WTC11 (cell line): ENCODE data around the gene SEMA3C. TPM values are rescaled to one million over a fixed set of nuclear protein-coding genes. Genes with fewer than 3 reads are reported as not detected.

Source experiments
- ATAC-seq: fragments of 200-7000 bp; cut with Tn5 transposase; 2 replicates; pipeline ENCODE4 v1.10.0; 2021; ENCODE audit warnings: mild to moderate bottlenecking, moderate library complexity
- CTCF ChIA-PET: fragments of 300-600 bp; sonication (Branson Sonifier 250); formaldehyde crosslinking; loops from one replicate; lab custom pipeline; 2021; ENCODE audit warnings: antibody characterized with exemption; lab: Charles Lee
- POLR2A ChIA-PET: fragments of 350-600 bp; sonication (Branson Sonifier 250); formaldehyde crosslinking; loops from one replicate; lab custom pipeline; 2021; ENCODE audit warnings: antibody characterized with exemption; lab: Charles Lee
- DNase-seq: peaks from one replicate; pipeline ENCODE4 v3.0.0; 2021; ENCODE audit warnings: low spot score
- H3K27ac Mint-ChIP-seq: 2 replicates; pipeline ENCODE4 v1.8.0; 2021; ENCODE audit warnings: mixed read lengths
- H3K27me3 Mint-ChIP-seq: 2 replicates; pipeline ENCODE4 v1.8.0; 2021; ENCODE audit warnings: low read depth, mild to moderate bottlenecking, moderate library complexity, mixed read lengths
- H3K36me3 Mint-ChIP-seq: 2 replicates; pipeline ENCODE4 v1.8.0; 2021; ENCODE audit warnings: mixed read lengths
- H3K4me1 Mint-ChIP-seq: 2 replicates; pipeline ENCODE4 v1.8.0; 2022; ENCODE audit warnings: mixed read lengths
- H3K4me3 Mint-ChIP-seq: 2 replicates; pipeline ENCODE4 v1.8.0; 2021; ENCODE audit warnings: mild to moderate bottlenecking, moderate library complexity, mixed read lengths
- H3K9me3 Mint-ChIP-seq: 2 replicates; pipeline ENCODE4 v1.8.0; 2021; ENCODE audit warnings: mixed read lengths
- AFF4 ChIP-seq: sonication (generic); formaldehyde crosslinking; IDR thresholded peaks from 2 replicates; pipeline ENCODE4 v1.8.1; 2023; ENCODE audit warnings: mild to moderate bottlenecking, missing genetic modification reagents, borderline replicate concordance
- ARID4B ChIP-seq: sonication (generic); formaldehyde crosslinking; IDR thresholded peaks from 2 replicates; pipeline ENCODE4 v1.8.0; 2023; ENCODE audit warnings: missing genetic modification reagents, mild to moderate bottlenecking, borderline replicate concordance
- CBFB ChIP-seq: sonication (generic); formaldehyde crosslinking; IDR thresholded peaks from 2 replicates; pipeline ENCODE4 v1.8.1; 2022; ENCODE audit warnings: mild to moderate bottlenecking, low read depth, missing genetic modification reagents
- KAT7 ChIP-seq: sonication (generic); formaldehyde crosslinking; IDR thresholded peaks from 2 replicates; pipeline ENCODE4 v1.8.1; 2023; ENCODE audit warnings: missing genetic modification reagents, mild to moderate bottlenecking, borderline replicate concordance
- RORB ChIP-seq: fragments of 250-450 bp; sonication (Bioruptor Pico); IDR thresholded peaks from 2 replicates; pipeline ENCODE4 v1.9.0; 2021; ENCODE audit warnings: mild to moderate bottlenecking
- SMAD4 ChIP-seq: sonication (generic); formaldehyde crosslinking; IDR thresholded peaks from 2 replicates; pipeline ENCODE4 v1.8.0; 2022; ENCODE audit warnings: mild to moderate bottlenecking, missing genetic modification reagents
- ZNF263 ChIP-seq: sonication (generic); formaldehyde crosslinking; IDR thresholded peaks from 2 replicates; pipeline ENCODE4 v1.8.1; 2022; ENCODE audit warnings: low read depth, mild to moderate bottlenecking, moderate library complexity, missing genetic modification reagents
- ZNF416 ChIP-seq: fragments of 250-450 bp; sonication (Bioruptor Pico); IDR thresholded peaks from 2 replicates; pipeline ENCODE4 v1.9.0; 2021; ENCODE audit warnings: mild to moderate bottlenecking, inconsistent platforms
- ZNF512 ChIP-seq: sonication (generic); formaldehyde crosslinking; IDR thresholded peaks from 2 replicates; pipeline ENCODE4 v1.8.1; 2022; ENCODE audit warnings: missing genetic modification reagents, borderline replicate concordance
- ZNF532 ChIP-seq: fragments of 250-450 bp; sonication (Bioruptor Pico); IDR thresholded peaks from 2 replicates; pipeline ENCODE4 v1.9.0; 2021; ENCODE audit warnings: mild to moderate bottlenecking, borderline replicate concordance
- total RNA-seq: library from RNA; stranded (reverse); gene quantifications from 3 replicates; pipeline ENCODE4 v1.2.3, GENCODE V29; 2021
- TF ChIP-seq, protein P1 (sequence below): sonication (generic); formaldehyde crosslinking; IDR thresholded peaks from 2 replicates; pipeline ENCODE4 v1.8.0; 2022; ENCODE audit warnings: mild to moderate bottlenecking, missing genetic modification reagents
- TF ChIP-seq, protein P2 (sequence below): fragments of 250-450 bp; sonication (Bioruptor Pico); conservative IDR thresholded peaks from 2 replicates; pipeline ENCODE4 v1.9.0; 2021; ENCODE audit warnings: mild to moderate bottlenecking
- TF ChIP-seq, protein P3 (sequence below): sonication (generic); formaldehyde crosslinking; IDR thresholded peaks from 2 replicates; pipeline ENCODE4 v1.8.0; 2022; ENCODE audit warnings: missing genetic modification reagents

SEMA3C gene
- total RNA-seq, 1 experiment from 2014 or later, result 2.1 TPM

- Mint-ChIP-seq H3K27ac (no peak overlapping the region), H3K4me1 (no peaks in the 10 kb centered on the region), H3K27me3 (no peaks in the 10 kb centered on the region), H3K36me3 (no peaks in the 10 kb centered on the region), H3K4me3 (no peak overlapping the region), H3K9me3 (no peaks in the 10 kb centered on the region)
- ATAC-seq (no peak), DNase-seq (no peak)
- POLR2A ChIA-PET, result no interaction called here
- no peak for TF ChIP-seq ZNF532 (CRISPR knock-in tag)
- no peak for TF ChIP-seq SMAD4 (CRISPR knock-in tag)
- no peak for TF ChIP-seq ARID4B (CRISPR knock-in tag)
- CTCF ChIA-PET, result no interaction called here
Measured at GRCh38 chr7:80932536-80932935, 13.7 kb upstream of the SEMA3C start.

DNA sequence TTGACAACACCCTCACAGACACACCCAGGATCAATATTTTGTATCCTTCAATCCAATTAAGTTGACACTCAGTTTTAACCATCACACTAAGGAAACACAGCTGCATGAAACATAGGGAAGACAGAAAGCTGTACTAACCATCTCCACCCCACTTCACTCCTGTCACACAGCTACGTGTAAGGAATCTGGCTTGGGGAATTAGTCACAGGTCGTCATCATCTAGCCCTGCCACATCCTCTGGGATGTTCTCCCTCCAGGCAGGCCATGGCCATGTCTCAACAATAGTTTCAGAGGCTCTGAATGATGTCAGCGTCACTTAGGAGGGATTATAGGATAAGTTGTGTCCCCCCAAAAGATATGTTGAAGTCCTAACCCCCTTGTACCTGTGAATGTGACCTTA is 10.8 kb upstream of the SEMA3C start:
- no peak overlapping the region for H3K27ac Mint-ChIP-seq
- TF ChIP-seq RORB (CRISPR knock-in tag) (no peak), CBFB (no peak), ZNF512 (no peak), ZNF416 (CRISPR knock-in tag) (no peak), AFF4 (no peak), KAT7 (CRISPR knock-in tag) (no peak), ZNF263 (no peak)
- TF ChIP-seq, protein P1, sequence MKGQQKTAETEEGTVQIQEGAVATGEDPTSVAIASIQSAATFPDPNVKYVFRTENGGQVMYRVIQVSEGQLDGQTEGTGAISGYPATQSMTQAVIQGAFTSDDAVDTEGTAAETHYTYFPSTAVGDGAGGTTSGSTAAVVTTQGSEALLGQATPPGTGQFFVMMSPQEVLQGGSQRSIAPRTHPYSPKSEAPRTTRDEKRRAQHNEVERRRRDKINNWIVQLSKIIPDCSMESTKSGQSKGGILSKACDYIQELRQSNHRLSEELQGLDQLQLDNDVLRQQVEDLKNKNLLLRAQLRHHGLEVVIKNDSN, result no peak
- TF ChIP-seq, protein P2, sequence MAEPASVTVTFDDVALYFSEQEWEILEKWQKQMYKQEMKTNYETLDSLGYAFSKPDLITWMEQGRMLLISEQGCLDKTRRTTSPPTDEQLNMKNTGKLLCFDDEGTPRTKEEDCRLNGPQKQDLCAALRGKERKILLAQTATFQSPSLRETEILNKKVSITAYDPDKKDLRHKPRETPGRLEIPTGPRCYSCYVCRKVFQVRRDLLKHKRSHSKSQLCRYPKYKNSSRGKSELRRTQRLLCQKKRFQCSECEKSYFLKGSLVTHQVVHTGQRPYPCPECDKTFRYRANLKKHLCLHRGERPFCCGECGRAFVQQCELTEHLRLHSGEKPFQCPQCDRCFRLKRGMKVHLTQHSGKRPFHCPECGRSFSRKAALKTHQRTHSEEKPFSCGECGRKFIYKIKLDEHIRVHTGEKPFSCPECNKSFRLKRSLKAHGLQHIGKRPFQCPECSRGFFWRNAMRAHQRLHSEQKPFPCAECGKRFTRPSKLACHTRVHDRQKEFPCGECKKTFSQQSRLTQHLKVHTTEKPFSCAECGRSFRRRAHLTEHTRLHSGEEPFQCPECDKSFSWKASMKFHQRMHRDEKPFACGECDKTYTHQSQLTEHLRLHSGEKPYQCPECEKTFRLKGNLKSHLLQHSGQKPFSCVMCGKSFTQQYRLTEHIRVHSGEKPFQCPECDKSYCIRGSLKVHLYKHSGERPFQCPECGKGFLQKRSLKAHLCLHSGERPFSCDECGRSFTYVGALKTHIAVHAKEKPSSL, result no peak
- TF ChIP-seq, protein P3, sequence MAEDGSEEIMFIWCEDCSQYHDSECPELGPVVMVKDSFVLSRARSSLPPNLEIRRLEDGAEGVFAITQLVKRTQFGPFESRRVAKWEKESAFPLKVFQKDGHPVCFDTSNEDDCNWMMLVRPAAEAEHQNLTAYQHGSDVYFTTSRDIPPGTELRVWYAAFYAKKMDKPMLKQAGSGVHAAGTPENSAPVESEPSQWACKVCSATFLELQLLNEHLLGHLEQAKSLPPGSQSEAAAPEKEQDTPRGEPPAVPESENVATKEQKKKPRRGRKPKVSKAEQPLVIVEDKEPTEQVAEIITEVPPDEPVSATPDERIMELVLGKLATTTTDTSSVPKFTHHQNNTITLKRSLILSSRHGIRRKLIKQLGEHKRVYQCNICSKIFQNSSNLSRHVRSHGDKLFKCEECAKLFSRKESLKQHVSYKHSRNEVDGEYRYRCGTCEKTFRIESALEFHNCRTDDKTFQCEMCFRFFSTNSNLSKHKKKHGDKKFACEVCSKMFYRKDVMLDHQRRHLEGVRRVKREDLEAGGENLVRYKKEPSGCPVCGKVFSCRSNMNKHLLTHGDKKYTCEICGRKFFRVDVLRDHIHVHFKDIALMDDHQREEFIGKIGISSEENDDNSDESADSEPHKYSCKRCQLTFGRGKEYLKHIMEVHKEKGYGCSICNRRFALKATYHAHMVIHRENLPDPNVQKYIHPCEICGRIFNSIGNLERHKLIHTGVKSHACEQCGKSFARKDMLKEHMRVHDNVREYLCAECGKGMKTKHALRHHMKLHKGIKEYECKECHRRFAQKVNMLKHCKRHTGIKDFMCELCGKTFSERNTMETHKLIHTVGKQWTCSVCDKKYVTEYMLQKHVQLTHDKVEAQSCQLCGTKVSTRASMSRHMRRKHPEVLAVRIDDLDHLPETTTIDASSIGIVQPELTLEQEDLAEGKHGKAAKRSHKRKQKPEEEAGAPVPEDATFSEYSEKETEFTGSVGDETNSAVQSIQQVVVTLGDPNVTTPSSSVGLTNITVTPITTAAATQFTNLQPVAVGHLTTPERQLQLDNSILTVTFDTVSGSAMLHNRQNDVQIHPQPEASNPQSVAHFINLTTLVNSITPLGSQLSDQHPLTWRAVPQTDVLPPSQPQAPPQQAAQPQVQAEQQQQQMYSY (CRISPR knock-in tag), result no peak

More for the DNA sequence above, 10.8 kb upstream of the SEMA3C start:
- Mint-ChIP-seq H3K4me3 (no peak overlapping the region), H3K4me1 (no peaks in the 10 kb centered on the region), H3K9me3 (peaks cover 6% of the 10 kb centered on the region), H3K27me3 (no peaks in the 10 kb centered on the region), H3K36me3 (peaks cover 4% of the 10 kb centered on the region)
- ChIA-PET CTCF (no interaction called here), POLR2A (no interaction called here)
- no peak for DNase-seq
- ATAC-seq, result no peak
